ENCODE measurements around the gene UROD.
"Not testable (repeated sequence)": the region's sequence is repeated elsewhere in the genome, so short reads cannot be mapped to it uniquely, and the experiment has no call there.

UROD gene

DNA sequence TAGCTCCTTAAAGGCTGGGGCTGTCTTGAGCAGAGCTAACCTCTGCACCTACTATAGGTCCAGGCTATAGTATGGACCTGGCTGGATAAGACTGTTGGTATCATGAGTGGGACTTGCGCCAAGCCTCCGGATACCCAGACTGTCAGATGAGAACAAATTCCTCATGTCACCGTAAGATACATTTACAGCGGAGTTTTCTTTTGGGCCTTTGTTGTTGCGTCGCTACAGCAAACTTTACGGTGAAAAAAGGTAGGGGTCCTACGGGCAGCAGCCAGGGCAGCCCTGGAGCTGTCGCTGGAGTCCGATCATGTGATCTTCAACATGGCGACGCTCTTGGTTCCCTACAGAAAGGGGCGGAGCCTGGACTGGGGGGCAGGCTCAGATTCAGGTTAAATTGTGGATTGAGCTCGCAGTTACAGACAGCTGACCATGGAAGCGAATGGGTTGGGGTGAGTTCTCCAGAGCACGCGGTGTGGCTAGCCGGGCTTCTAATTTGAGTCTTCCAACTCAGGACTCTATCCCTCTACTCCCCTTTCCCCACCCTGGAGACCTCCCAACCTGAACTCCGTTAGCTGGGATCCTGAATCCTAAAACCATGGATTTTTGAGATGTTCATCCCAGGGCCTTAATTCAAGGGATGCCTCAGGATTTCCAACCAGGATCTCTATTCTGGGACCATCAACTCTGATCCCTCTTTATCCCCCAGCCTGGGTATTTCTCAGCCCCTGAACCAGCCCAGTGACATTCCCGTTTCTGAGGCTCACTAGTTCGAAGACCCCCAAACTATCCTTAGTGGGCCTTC, at the start of gene UROD:
UROD (plus strand) TSS at position 418 of the 802 bp plus-strand sequence; CDS start at position 430, 12 bp downstream.
- peak; percentile 91 for DNase-seq

DNA sequence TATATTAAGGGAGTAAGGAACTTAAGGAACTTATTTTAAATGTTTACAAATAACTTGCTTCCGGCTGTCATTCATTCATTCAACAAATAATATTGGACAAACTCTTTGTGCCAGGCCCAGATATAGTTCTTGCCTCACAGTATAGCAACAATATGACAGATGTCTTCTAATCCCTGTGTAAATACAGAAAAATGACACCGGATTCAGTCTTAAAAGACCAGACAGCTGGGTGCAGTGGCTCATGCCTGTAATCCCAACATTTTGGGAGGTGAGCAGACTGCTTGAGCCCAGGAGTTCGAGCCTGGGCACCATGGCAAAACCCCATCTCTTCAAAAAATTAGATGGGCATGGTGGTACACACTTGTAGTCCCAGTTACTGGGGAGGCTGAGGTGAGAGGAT, 49.3 kb upstream of the UROD start:
- no peak for DNase-seq

DNA sequence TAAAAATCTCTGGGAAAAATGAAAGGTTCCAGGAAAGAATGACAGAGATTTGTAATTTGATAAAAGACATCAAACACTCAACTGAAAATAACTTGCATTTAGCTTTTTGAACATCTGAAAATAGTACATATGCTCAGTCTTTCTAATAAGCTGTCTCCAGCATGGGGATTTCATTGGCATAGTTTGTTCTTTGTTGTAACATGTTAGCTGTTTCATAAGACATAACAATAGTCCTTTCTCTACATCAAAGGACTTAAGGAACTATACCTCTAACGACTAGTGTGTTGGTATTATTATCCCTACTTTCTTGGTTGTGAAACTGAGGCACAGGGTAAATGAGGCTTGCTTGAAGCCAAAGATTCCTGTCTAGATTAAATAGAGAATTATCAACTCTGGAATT, 47.7 kb upstream of the UROD start:
- no peak for DNase-seq

DNA sequence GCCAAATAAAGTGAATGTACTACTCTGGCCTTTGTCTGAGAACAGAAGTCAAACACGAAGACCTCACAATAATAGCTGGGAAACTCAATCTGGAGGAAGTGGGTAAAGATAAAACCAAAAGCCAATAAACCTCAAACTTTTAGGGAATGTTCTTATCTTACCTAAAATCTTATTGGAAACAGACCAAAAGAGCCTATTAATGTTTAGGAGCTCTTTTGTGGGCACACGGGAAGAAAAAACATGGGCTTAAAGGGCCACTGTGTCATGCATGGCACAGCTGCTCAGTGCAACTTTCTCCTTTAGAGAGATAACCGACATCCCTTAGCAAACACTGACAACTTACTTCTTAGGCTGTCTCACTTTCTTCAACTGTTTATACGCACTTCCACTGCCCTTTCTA, 41.7 kb upstream of the UROD start:
- no peak for DNase-seq

DNA sequence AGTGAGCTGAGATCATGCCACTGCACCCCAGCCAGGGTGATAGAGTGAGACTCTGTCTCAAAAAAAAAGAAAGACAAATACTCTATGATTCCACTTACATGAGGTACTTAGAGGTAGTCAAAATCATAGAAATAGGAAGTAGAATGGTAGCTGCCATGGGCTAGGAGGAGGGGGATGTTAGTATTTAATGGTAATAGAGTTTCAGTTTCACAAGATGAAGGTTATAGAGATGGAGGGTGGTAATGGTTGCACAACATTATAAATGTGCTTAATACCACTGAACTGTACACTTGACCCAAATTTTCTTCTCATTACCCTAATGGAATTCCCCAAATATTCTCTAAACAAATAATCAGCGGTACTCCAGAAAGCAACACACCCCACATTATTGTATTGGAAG, 38.4 kb upstream of the UROD start:
- DNase-seq: no peak

DNA sequence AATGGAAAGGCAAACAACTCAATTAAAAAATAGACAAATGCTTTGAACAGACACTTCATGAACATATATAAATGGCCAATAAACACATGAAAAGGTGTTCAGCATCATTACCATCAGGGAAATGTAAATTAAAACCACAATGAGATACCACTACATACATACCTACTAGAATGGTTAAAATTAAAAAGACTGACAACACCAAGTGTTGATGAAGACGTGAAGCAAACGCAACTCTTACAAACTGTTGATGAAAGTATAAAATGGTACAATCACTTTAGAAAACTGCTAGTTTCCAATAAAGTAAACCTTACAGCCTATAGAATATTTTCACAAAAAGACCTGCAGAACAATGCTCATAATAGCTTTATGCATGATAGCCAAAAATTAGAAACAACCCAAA, 35.8 kb upstream of the UROD start:
- DNase-seq: no peak

DNA sequence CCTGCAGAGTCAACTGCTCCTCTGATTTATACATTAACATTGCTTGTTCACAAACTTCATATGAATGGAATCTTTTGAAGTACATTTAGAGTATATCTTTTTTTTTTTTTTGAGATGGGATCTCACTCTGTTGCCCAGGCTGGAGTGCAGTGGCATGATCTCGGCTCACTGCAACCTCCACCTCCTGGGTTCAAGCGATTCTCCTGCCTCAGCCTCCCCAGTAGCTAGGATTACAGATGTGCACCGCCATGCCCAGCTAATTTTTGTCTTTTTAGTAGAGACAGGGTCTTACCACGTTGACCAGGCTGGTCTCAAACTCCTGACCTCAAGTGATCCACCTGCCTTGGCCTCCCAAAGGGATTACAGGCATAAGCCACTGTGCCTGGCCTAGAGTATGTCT, 34.7 kb upstream of the UROD start:
- DNase-seq: not testable (repeated sequence)

DNA sequence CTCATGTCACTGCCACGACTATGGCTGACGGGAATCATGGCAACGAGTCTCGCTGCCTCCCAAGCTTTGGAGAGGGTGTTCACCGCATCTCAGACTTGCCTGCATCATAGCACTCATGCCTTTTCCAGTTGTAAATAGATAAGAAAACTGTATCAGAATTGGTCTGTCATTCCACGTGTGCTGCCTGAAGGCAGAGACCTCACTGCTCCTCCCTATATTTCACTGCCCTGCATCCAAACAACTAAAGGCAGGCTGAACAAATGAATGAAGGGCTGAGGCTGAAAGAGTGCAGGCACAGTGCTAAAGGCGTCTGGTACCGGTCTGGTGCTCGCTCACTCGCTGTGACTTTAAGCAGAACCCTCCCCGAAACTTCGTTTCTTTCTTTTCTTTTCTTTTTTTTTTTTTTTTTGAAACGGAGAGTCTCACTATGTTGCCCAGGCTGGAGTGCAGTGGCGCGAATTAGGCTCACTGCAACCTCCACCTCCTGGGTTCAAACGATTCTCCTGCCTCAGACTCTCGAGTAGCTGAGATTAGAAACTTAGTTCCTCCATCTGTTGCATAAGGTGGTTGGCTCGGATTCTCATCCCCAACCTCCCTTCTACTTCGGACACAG, 26.2 kb upstream of the UROD start:
- DNase-seq: no peak

DNA sequence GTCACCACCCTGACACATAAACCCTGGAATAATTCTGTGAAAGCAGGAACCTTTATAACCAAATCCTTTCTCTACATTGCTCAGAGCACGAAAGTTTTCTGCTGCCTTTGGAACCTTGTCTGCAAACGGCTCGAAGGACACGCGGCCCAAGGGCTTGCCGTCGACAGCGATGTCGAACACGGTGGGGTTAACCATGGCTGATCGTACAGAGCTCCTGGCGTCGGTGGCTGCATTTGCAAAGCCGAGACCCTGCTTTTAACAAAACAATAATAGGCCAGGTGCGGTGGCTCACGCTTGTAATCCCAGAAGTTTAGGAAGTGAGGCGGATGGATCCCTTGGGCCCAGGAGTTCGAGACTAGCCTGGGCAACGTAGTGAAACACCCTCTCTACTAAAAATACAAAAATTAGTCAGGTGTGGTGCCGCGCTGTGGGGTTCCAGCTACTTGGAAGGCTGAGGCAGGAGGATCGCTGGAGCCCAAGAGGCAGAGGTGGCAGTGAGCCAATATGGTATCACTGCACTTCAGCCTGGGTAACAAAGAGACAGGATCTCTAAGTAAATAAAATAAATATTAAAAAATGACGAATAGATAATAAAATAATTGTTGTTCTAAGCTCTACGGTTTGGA, 23.4 kb upstream of the UROD start:
- no peak for DNase-seq

DNA sequence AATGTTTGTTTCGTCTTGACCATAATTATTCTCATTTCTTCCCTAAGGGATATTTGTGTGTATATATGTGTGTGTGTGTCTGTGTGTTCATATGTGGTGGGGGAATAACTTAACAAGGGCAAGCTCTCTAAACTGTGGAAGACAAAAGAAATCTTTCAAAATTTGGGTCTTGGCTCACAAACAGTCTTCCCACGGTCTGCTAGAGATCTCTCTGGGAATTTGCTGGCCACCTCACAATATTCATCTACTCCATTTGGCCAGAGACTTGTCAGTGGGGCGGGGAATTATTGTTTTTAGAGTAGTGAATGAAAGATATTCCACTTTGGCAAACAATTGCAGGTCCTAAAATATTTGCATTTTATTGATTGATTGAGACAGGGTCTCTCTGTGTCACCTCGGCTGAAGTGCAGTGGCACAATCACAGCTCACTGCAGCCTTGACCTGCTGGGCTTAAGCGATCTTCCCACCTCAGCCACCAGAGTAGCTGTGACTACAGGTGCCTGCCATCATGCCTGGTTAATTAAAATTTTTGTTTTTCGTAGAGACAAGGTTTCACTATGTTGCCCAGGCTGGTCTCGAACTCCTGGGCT, 17.6 kb upstream of the UROD start:
- no peak for DNase-seq

DNA sequence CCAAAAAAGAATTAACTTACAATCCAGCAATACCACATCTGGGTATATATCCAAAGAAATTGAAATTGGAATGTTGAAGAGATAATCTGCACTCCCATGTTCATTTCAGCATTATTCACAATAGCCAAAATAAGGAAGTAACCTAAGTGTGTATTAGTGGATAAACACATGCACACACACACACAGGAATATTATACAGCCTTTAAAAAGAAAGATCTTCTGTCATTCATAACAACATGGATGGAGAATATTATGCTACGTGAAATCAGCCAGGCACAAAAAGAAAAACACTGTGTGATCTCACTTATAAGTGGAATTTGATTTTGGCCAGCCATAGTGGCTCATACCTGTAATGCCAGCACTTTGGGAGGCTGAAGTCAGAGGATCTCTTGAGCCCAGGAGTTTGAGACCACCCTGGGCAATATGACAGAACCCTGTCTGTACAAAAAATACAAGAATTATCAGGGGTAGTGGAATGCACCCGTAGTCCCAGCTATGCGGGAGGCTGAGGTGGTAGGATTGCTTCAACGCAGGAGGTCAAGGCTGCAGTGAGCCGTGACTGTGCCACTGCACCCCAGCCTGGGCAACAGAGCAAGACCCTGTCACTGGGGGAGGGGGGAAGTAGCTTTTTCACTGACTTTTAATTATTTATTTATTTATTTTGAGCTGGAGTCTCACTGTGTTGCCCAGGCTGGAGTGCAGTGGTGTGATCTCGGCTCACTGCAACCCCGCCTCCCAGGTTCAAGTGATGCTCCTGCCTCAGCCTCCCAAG, 16.4 kb upstream of the UROD start:
- no peak for DNase-seq

DNA sequence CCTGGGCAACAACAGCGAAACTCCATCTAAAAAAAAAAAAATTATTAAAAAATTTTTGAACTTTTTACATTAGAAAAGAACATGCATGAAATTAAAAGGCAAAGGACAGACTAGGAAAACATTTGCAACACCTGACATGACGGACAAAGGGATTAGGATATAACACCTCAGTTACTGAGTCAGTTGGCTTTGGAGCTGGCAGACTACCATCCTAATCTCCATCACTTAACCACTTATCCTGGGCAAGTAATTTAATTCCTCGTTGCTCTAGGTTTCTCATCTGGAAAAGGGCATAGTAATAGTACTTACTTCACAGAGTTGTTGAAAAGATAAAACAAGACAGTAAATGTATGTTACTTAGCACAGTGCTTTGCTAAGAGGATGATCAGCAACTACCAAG, 12.8 kb upstream of the UROD start:
- DNase-seq: no peak

DNA sequence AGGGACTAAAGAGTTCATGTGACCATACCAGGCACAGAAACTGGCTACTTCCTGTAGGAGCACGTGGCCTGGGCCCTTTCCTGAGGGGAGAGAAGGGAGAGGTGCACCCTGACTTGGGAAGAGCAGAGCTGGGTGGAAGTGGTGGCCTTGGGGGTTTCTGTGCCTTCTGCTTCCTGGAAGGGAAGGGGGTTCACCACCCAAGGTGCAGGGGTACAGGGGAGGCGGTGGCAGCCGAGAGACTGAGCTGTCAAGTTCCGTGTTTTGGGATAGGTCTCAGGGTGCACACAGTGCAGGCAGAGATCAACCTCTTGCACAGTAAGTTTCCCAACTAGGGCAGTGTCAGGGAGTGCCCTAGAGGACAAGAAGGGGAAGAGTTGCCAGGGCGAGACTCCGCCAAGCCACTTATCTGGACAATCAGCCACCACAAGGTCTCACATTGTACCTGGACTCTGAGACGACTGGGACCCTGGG, 11.0 kb upstream of the UROD start:
- DNase-seq: no peak

DNA sequence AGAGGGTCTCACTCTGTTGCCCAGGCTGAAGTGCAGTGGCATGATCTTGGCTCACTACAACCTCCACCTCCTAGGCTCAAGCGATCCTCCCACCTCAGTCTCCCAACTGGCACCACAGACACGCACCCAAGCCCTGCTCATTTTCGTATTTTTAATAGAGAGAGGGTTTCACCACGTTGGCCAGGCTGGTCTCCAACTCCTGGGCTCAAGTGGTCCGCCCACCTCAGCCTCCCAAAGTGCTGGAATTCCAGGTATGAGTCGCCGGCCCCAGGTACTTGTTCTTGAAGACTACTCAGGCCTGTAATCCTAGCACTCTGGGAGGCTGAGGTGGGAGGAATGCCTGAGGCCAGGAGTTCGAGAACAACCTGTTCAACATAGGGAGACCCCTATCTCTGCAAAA, 10.5 kb upstream of the UROD start:
- not testable (repeated sequence) for DNase-seq

DNA sequence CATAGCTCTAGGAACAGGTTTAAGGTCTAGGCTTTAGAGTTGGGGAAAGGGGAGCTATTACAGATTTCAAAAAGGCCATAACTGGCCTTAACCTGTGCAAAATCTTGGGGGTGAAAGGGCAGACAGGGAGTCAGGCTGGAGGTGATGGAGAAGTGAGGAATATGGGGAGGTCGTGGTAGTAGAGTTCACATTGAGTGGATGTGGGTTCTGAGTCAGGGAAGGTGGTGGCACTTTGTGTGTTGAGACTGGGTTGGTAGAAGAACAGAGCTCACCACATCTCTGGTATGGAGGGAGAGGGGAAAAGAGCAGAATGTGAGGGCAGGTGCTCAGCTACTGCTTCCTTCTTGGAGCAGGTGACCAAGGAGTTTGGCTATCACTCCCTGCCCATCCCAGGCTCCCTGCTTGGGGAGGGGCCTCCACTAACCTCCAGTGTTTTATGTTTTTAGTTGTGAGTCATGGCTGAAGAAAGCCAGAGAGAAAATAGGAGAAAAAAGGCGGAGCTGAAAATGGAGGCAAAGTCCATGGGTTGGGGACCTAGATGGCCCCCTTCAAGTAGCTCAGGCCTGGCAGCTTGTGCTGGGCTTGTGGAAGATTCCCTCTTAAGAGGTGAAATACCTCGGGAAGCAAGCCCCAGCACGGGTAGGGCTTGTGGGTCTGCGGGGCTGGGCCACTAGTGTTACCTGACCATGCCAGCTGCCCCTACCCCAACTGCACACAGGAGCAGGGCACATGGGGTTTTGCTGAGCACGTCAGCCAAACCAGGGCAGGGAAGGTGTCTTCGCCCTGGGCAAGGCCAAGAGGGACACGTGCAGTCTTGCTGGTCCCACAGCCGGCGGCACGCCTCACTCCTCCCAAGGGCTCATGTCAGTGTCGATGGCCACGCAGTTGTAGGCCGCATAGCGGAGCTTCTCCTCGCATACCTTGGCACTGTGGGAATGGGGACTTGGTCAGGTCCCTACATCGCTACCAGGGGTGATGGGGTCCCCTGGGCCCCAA, 9.1 kb upstream of the UROD start:
- DNase-seq: no peak

DNA sequence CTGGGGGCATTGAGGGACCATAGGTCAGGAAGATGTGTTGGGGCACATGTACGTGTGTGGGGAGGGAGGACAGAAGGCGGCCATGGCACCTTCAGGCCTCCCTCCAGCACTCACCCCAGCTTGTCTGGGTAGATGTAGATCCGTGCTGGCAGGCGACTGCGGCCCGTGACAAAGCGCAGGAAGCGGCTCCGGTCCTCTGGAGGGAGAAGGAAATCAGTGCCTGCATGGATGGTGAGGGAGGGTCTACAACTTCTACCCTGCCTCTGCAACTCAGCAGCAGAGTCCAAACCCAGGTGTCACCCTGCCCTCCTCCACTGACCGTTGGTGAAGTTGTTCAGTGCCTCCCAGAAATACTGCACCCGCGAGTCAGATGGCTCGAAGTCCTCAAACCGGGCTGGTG, 8.3 kb upstream of the UROD start:
- DNase-seq: no peak

DNA sequence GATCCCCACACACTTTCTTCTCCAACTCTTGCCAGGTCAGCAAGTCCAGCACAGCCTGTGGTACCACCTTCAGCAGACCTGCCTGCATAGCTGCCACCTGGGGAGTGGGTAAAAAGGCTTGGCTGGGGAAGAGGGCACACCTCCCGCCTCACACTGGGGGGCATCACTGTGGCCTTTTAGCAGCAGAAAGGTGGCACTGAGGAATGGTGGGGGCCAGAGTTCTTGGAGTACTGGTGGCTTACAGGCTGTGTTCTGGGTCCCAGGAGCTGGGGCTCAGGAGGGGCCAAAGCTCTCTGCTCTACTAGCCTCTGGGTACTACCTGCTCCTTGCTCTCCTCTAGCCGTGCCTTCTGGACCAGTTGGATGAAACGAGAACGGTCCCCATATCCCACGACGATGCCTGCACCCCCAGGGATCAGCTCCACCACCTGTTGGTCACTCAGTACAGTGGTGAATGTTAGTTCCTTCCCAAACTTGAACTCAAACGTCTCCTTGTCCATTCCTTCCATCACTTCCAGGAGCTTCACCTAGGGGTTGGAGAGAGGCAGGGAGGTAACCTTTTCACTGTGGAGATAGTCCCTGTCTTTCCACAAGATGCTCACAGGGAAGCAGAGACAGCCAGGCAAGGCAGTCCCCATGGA, 7.7 kb upstream of the UROD start:
- no peak for DNase-seq

DNA sequence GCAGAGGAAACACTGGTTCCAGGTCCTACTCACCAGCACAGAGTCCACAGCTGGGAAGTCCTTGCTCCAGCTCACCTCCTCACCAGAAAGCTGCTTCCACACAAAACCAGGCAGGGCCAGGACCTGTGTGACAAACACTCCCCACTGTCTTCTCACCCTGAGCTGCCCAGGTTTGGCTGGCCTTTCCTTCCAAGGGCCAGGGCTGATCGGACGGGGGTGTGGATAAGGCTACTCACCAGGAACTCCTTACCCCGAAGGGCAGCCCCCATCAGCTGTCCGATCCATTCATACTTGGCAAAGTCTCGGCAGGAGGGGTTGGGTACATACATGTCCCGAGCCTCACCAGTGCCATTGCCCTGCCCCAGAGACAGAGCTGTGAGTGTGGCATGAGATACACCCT, 6.3 kb upstream of the UROD start:
- no peak for DNase-seq

DNA sequence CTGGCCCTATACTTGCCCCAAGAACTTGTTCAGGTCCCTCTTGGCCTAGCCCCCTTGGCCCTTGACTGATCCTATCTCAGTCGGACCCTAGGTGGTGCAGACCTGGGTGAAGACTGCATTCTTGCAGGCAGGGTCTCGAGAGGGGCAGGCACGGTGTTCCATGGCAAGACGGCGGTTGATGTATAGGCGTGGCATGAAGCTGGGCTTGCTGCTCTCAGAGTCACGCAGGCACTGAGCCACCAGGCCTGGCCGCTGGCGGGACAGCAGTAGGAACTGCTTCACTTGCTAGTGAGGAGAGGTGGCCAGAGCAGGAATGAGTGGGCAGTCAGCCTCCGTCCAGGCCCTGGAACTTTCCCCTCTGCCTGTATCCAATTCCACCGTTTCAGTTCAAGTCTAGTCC, 4.7 kb upstream of the UROD start:
- DNase-seq: no peak

DNA sequence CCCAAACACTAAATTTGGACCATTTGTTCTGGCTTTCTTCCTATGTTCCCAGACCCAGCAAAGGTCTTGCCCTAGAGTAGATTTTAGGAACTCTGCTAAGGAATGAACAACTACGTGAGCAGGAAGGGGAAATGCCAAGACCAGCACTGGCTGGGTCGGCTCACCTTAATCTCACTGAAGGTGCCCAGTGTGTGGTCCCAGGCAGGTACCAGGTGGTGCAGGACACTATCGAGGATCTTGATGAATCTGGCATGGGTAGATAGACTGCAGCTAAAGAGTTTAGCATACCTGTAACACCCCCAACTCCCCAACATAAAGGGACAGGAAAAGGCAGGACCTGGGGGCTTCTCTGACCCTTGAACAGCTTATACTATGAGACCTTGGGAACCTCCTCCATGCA, 4.0 kb upstream of the UROD start:
- DNase-seq: no peak

DNA sequence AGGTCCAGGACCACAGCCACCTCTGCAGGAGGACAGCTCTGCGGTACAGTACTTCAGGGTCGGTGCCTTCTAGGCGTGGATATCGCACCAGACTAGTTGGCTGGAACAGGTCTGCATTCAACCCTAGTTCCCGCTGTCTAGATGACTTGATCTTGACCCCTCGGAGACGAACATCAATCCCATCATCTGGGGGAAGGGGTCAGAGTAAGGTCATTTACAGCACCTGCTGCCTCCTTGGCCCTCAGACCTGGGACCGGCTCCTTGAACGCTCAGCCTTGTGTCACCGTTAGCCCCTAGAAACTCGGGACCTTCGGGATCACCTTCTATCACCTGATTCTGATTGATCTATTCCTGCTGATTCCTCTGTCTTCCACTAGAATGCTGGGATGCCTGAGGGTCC, 3.5 kb upstream of the UROD start:
- no peak for DNase-seq

Data from CD4-positive, alpha-beta T cell treated with Interleukin-17A for 4 hours (primary cell).